Measurements from ENCODE around the gene TYMS.

TYMS gene

GRCh38 chr18:654601-655000 lies 2.9 kb upstream of the TYMS start:
- TF ChIP-seq CTCF (IDR thresholded peaks at IDR 0.05; ENCODE audit: low read depth, low read length, missing control alignments), result no peak
- no peak for DNase-seq (ENCODE audit: extremely low read depth, low read depth)
- no peak overlapping the region for H3K4me3 ChIP-seq (replicated peaks; ENCODE audit: low read depth, low read length)

GRCh38 chr18:655445-655844 lies 2.0 kb upstream of the TYMS start:
- DNase-seq (ENCODE audit: extremely low read depth, low read depth), result no peak
- TF ChIP-seq CTCF (IDR thresholded peaks at IDR 0.05; ENCODE audit: low read depth, low read length, missing control alignments), result no peak
- no peak overlapping the region for H3K4me3 ChIP-seq (replicated peaks; ENCODE audit: low read depth, low read length)

- TF ChIP-seq CTCF (IDR thresholded peaks at IDR 0.05; ENCODE audit: low read depth, low read length, missing control alignments), result no peak
- peak overlapping the region; percentile 92 for H3K4me3 ChIP-seq (replicated peaks; ENCODE audit: low read depth, low read length)
- peak; percentile 86 for DNase-seq (ENCODE audit: extremely low read depth, low read depth)
Measured at GRCh38 chr18:658001-658946, 821 bp downstream of the TYMS start.

- H3K4me3 ChIP-seq (replicated peaks; ENCODE audit: low read depth, low read length), result peak overlapping the region; percentile 92
- DNase-seq (ENCODE audit: extremely low read depth, low read depth), result no peak
- TF ChIP-seq CTCF (IDR thresholded peaks at IDR 0.05; ENCODE audit: low read depth, low read length, missing control alignments), result no peak
Measured at GRCh38 chr18:658947-659533, 1.6 kb downstream of the TYMS start.

- peak overlapping the region; percentile 92 for H3K4me3 ChIP-seq (replicated peaks; ENCODE audit: low read depth, low read length)
- no peak for TF ChIP-seq CTCF (IDR thresholded peaks at IDR 0.05; ENCODE audit: low read depth, low read length, missing control alignments)
- no peak for DNase-seq (ENCODE audit: extremely low read depth, low read depth)
Measured at GRCh38 chr18:659597-659996, 2.1 kb downstream of the TYMS start.

- TF ChIP-seq CTCF (IDR thresholded peaks at IDR 0.05; ENCODE audit: low read depth, low read length, missing control alignments), result no peak
- H3K4me3 ChIP-seq (replicated peaks; ENCODE audit: low read depth, low read length), result no peak overlapping the region
- no peak for DNase-seq (ENCODE audit: extremely low read depth, low read depth)
Measured at GRCh38 chr18:662197-662596, 4.7 kb downstream of the TYMS start.
